HK-2 (cell line): ENCODE data around the gene HORMAD1.
"Not testable (repeated sequence)": the region's sequence is repeated elsewhere in the genome, so short reads cannot be mapped to it uniquely, and the experiment has no call there.

Experiments used
- DNase-seq: peaks from one replicate; pipeline ENCODE4 v3.0.0-alpha.2; 2018; ENCODE audit not compliant: unreplicated experiment

Gene HORMAD1

GRCh38 chr1:150696995-150697927, 23.4 kb downstream of the HORMAD1 start, which contains the start of gene GOLPH3L:
Gene GOLPH3L, minus strand, starts transcription at chr1:150697154. Its CDS starts 2,316 bp downstream, at chr1:150694838.
- peak; percentile 94 for DNase-seq

DNA sequence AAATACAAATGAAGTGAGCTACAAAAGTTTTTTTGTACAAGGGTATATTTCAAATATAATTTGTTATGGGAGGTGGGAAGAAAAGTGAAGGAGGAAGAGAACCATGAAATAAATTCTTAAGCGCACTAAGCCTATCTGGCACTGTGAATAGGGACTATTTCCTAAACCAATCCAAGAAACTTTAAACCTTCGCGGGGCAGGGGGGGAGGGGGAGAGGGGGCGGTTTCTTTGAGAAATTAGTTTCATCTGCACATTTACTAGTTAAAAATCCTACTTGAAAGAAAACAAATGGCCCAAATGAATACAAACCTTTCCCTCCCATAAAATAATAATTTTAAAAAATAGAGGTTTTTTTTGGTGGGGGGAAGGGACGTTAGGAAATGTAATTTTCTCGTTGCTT, 24.1 kb downstream of the HORMAD1 start:
- DNase-seq, result no peak

DNA sequence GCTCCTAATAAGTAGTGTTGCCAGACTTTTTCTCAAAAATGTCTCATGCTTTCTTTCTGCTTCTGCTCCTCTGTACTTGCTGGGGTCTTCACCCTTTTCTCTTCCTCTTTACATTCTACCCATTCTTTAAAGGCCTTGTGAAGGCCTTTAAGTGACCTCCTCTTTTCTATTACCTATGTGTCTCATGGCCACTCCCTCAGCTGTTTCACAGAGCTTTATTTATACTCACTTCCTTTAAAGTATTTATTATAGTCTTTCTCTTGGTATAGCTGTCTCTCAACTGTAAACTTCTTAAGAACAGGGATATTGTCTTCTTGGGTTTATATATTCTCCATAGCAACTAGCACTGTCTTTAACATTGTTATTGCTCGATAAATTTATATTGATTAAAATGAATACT, 24.5 kb downstream of the HORMAD1 start:
- DNase-seq, result no peak

- no peak for DNase-seq
Measured at GRCh38 chr1:150695561-150695960, 25.1 kb downstream of the HORMAD1 start.

- DNase-seq, result no peak
Measured at GRCh38 chr1:150692720-150693119, 28.0 kb downstream of the HORMAD1 start.

GRCh38 chr1:150688763-150689162, 31.9 kb downstream of the HORMAD1 start:
- no peak for DNase-seq

GRCh38 chr1:150686275-150686674, 34.4 kb downstream of the HORMAD1 start:
- DNase-seq, result no peak

GRCh38 chr1:150683914-150684313, 36.8 kb downstream of the HORMAD1 start:
- no peak for DNase-seq

GRCh38 chr1:150678988-150679387, 41.7 kb downstream of the HORMAD1 start:
- DNase-seq, result no peak

DNA sequence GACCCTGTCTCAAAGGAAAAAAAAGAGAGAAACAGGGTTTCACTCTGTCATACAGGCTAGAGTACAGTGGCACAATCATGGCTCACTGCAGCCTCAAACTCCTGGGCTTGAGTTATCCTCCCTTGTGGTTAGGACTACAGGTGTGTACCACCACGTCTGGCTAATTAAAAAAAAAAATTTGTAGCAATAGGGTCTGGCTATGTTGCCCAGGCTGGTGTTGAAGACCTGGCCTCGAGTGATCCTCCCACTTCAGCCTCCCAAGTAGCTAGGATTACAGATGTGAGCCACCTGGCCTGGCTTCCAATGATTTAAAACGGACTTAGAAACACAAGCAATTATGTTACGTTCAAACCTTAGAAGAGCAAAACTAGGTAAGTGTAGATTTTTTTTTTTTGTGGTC, 45.8 kb downstream of the HORMAD1 start:
- no peak for DNase-seq

GRCh38 chr1:150663321-150663720, 57.4 kb downstream of the HORMAD1 start:
- no peak for DNase-seq

DNA sequence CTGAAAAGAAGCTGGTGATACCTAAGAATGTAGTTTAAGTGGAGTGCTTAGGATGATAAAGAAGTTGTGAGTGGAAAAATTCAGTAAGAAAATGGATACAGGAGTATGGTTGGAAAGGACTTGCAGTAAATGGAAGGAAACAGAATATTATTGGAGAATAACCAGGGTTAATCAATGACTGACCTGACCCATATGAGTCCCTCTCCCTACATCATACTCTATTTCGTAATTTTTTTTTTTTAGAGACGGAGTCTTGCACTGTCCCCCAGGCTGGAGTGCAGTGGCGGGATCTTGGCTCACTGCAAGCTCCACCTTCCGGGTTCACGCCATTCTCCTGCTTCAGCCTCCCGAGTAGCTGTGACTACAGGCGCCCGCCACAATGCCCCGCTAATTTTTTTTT, 57.9 kb downstream of the HORMAD1 start:
- no peak for DNase-seq

- no peak for DNase-seq
Measured at GRCh38 chr1:150661156-150661555, 59.5 kb downstream of the HORMAD1 start.

DNA sequence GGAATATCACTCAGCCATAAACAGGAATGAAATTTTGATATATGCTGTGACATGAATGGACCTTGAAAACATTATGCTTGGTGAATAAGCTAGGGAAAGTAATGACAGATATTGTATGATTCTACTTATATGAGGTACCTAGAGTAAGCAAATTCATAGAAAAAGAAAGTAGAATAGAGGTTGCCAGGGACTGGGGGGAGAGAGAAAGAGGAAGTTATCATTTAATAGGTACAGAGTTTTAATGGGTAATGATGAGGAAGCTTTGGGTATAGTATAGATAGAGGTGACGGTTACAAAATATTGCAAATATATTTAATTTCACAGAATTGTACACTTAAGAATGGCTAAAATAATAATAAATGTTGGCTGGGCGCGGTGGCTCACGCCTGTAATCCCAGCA, 60.1 kb downstream of the HORMAD1 start:
- no peak for DNase-seq

- DNase-seq, result not testable (repeated sequence)
Measured at GRCh38 chr1:150657064-150657463, 63.6 kb downstream of the HORMAD1 start.

DNA sequence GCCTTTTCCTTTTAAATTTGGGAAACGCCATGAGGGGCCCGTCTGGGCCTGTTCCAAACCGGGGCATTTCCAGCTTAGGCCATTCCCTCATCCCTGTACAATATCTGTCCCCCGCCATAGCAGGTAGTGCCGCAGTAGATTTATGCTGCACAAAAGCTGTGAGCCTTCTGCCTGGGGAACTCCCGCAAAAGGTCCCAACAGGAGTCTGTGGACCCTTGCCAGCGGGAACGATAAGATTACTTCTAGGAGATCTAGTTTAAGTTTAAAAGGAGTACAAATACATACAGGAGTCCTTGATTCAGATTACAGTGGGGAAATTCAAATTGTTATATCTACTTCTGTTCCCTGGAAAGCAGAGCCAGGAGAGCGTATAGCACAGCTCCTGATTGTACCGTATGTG, 66.1 kb downstream of the HORMAD1 start:
- not testable (repeated sequence) for DNase-seq

GRCh38 chr1:150650193-150650592, 70.5 kb downstream of the HORMAD1 start:
- DNase-seq, result no peak

DNA sequence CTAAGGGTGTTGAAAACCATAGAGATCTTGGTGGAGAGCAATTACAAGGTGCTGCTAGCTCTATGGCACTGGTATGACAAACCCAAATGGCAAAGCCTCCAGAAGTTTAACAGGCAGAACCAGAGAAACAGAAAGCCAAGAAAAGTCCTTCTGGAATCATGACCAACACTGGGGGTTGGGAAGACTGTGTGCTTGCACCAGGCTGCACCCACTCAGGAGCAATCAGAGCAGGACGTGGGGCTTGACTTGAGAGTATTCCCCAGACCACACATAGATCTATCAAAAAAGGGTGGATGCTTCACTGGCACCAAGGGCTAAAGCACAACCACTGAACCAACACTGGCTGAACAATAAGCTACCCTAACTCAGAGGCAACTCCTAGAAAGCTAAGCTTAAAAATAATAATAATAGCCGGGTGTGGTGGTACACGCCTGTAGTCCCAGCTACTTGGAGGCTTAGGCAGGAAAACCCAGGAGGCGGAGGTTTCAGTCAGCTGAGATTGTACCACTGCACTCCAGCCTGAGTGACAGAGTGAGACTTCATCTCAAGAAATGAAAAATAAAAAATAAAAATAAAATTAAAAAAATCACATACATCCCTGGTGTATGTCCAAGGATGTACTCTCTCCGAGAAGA, 71.1 kb downstream of the HORMAD1 start:
- no peak for DNase-seq
